Smooth muscle cell (in vitro differentiated cells): ENCODE data around the gene LGI1. TPM values are rescaled to one million over a fixed set of nuclear protein-coding genes. Genes with fewer than 3 reads are reported as not detected.

ENCODE experiments used
- DNase-seq: peaks from one replicate; lab custom pipeline; 2025; ENCODE audit not compliant: unreplicated experiment; lab: John Stamatoyannopoulos, UW
- H2AFZ ChIP-seq: fragments of 200-600 bp; sonication (generic); 2 replicates; pipeline ENCODE4 v1.6.0; 2016; ENCODE audit warnings: antibody characterized with exemption, low read depth, mild to moderate bottlenecking
- H3F3A ChIP-seq: fragments of 200-600 bp; sonication (generic); 2 replicates; pipeline ENCODE4 v1.6.0; 2017; ENCODE audit warnings: antibody characterized with exemption, low read depth
- H3K27ac ChIP-seq: fragments of 200-600 bp; sonication (generic); 2 replicates; pipeline ENCODE4 v1.5.1; 2016; ENCODE audit warnings: low read depth, mild to moderate bottlenecking
- H3K27me3 ChIP-seq: fragments of 200-600 bp; sonication (generic); 2 replicates; pipeline ENCODE4 v1.6.1; 2016; ENCODE audit warnings: low read depth, mild to moderate bottlenecking
- H3K36me3 ChIP-seq: fragments of 200-600 bp; sonication (generic); 2 replicates; pipeline ENCODE4 v1.5.1; 2016; ENCODE audit warnings: low read depth
- H3K4me1 ChIP-seq: fragments of 200-600 bp; sonication (generic); 2 replicates; pipeline ENCODE4 v1.5.1; 2016; ENCODE audit warnings: low read depth
- H3K4me2 ChIP-seq: fragments of 200-600 bp; sonication (generic); 2 replicates; pipeline ENCODE4 v1.6.0; 2016; ENCODE audit warnings: mild to moderate bottlenecking
- H3K4me3 ChIP-seq: fragments of 200-600 bp; sonication (generic); 2 replicates; pipeline ENCODE4 v1.5.1; 2016; ENCODE audit warnings: mild to moderate bottlenecking
- H3K79me2 ChIP-seq: fragments of 200-600 bp; sonication (generic); 2 replicates; pipeline ENCODE4 v1.6.0; 2016; ENCODE audit warnings: low read depth, mild to moderate bottlenecking
- H3K9ac ChIP-seq: fragments of 200-600 bp; sonication (generic); 2 replicates; pipeline ENCODE4 v1.6.0; 2016; ENCODE audit warnings: low read depth
- H3K9me3 ChIP-seq: fragments of 200-600 bp; sonication (generic); replicated peaks from 2 replicates; pipeline ENCODE4 v1.5.1; 2016; ENCODE audit warnings: low read depth
- H4K20me1 ChIP-seq: fragments of 200-600 bp; sonication (generic); 2 replicates; pipeline ENCODE4 v1.6.0; 2016; ENCODE audit warnings: low read depth
- WGBS: methylation state at CpG from one replicate; pipeline ENCODE4 v1.1.7; 2016; ENCODE audit warnings: low lambda C conversion rate; 5-methylcytosine and 5-hydroxymethylcytosine counted together
- polyA plus RNA-seq: library from polyadenylated mRNA; unstranded; fragments of >200 nt; fragmentation: Nextera tagmentation; extraction: Ambion mirVana; gene quantifications from 2 replicates; pipeline ENCODE4 v1.2.1, GENCODE V29; 2016
- total RNA-seq: library from RNA; depleted of rRNA; stranded (reverse); fragments of >200 nt; gene quantifications from 2 replicates; pipeline ENCODE4 v1.2.3, GENCODE V29; 2014
- TF ChIP-seq, protein P1 (sequence below): fragments of 200-600 bp; sonication (generic); IDR thresholded peaks from 2 replicates; pipeline ENCODE4 v1.5.1; 2017; ENCODE audit warnings: borderline replicate concordance, mild to moderate bottlenecking, antibody characterized with exemption; ENCODE audit not compliant: insufficient read depth, poor library complexity, severe bottlenecking

Gene LGI1
- total and polyA plus RNA-seq, 2 experiments from 2014 or later, result 6.7 TPM; not detected in 1

DNA sequence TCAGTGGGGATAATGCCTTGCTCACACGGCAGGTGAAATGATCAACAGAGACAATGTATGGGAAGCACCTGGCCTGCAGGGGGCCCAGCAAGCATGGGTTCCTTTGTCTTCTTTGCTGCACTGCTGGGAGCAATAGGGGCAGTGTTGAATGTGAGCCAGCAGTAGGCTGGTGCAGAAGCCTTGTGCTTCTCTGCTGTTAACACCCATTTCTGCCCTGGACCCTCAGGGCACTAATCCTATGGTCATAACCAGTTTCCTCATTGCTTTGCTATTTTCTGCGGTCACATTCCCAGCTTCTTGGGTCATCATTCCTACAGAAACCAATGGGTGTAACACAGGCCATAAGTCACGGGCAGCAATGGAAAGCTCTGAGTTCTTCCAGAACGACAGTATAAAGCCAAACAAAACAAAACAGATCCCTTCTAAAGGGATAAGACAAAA, 10.9 kb upstream of the LGI1 start:
- DNase-seq, result no peak
- peaks cover 15% of the 10 kb centered on the region for H3K4me1 ChIP-seq
- H4K20me1 ChIP-seq, result no peaks in the 10 kb centered on the region
- H3K27ac ChIP-seq, result peak overlapping the region; percentile 89
- no peaks in the 10 kb centered on the region for H3K79me2 ChIP-seq
- H3K4me2 ChIP-seq, result peak overlapping the region; percentile 70
- TF ChIP-seq, protein P1, sequence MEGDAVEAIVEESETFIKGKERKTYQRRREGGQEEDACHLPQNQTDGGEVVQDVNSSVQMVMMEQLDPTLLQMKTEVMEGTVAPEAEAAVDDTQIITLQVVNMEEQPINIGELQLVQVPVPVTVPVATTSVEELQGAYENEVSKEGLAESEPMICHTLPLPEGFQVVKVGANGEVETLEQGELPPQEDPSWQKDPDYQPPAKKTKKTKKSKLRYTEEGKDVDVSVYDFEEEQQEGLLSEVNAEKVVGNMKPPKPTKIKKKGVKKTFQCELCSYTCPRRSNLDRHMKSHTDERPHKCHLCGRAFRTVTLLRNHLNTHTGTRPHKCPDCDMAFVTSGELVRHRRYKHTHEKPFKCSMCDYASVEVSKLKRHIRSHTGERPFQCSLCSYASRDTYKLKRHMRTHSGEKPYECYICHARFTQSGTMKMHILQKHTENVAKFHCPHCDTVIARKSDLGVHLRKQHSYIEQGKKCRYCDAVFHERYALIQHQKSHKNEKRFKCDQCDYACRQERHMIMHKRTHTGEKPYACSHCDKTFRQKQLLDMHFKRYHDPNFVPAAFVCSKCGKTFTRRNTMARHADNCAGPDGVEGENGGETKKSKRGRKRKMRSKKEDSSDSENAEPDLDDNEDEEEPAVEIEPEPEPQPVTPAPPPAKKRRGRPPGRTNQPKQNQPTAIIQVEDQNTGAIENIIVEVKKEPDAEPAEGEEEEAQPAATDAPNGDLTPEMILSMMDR, result peak; percentile 30
- no peaks in the 10 kb centered on the region for H3K36me3 ChIP-seq
- H3K4me3 ChIP-seq, result no peak overlapping the region
- H2AFZ ChIP-seq, result no peak overlapping the region
- H3K9ac ChIP-seq, result peak overlapping the region; percentile 16
- 6% methylated on average over 4 of the region's 4 CpGs for WGBS
- H3F3A ChIP-seq, result peaks cover 9% of the 10 kb centered on the region
- no peaks in the 10 kb centered on the region for H3K9me3 ChIP-seq
- H3K27me3 ChIP-seq, result no peaks in the 10 kb centered on the region

DNA sequence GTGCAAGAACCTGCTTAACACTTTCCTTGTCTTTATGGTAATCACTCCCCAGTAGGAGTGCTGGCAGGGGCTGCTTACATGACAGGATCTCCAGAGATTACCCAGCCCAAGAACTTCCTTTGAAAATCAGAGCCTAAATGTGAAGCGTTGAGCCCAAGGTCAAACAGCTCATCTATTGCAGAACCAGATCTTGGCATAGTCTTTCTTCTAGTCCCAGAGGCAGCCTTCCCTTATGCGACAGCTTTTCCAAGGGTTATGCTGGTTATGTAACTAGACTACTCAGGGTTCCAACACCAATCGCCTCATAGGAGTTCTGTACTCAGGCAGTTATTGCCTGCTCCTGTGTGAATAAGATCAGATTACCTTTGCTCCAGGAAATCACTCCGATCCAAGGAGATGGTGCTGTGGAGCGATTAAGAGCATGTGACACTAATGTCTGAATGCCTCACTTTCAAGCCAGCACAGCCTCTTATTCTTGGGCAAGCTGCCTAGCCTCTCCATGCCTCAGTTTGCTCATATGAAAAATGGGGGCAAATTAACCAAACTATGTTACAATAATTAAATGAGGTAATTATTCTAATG, 8.4 kb upstream of the LGI1 start:
- DNase-seq, result no peak
- Histone ChIP-seq H3K27ac (no peak overlapping the region), H3K9ac (no peak overlapping the region), H3K9me3 (no peaks in the 10 kb centered on the region), H3F3A (peaks cover 17% of the 10 kb centered on the region), H3K4me2 (no peak overlapping the region), H3K4me1 (peaks cover 21% of the 10 kb centered on the region), H3K79me2 (no peaks in the 10 kb centered on the region), H3K27me3 (no peaks in the 10 kb centered on the region), H2AFZ (no peak overlapping the region), H4K20me1 (no peaks in the 10 kb centered on the region), H3K4me3 (no peak overlapping the region), H3K36me3 (no peaks in the 10 kb centered on the region)
- WGBS, result 25% methylated on average over 5 of the region's 5 CpGs
- TF ChIP-seq, protein P1, result no peak

- no peaks in the 10 kb centered on the region for H3K36me3 ChIP-seq
- peaks cover 27% of the 10 kb centered on the region for H3K4me1 ChIP-seq
- H3K4me3 ChIP-seq, result no peak overlapping the region
- DNase-seq, result no peak
- H4K20me1 ChIP-seq, result no peaks in the 10 kb centered on the region
- no peak overlapping the region for H2AFZ ChIP-seq
- H3K27ac ChIP-seq, result no peak overlapping the region
- no peaks in the 10 kb centered on the region for H3K27me3 ChIP-seq
- no peaks in the 10 kb centered on the region for H3K9me3 ChIP-seq
- TF ChIP-seq, protein P1, result no peak
- H3K79me2 ChIP-seq, result no peaks in the 10 kb centered on the region
- H3K4me2 ChIP-seq, result no peak overlapping the region
- 52% methylated on average over 7 of the region's 7 CpGs for WGBS
- H3F3A ChIP-seq, result peaks cover 14% of the 10 kb centered on the region
- no peak overlapping the region for H3K9ac ChIP-seq
These were observed 6.6 kb upstream of the LGI1 start for GRCh38 chr10:93751124-93751523.

GRCh38 chr10:93751832-93752231, 5.9 kb upstream of the LGI1 start:
- Histone ChIP-seq H3K4me1 (peaks cover 27% of the 10 kb centered on the region), H3K79me2 (no peaks in the 10 kb centered on the region), H3K4me2 (peak overlapping the region; percentile 42), H4K20me1 (no peaks in the 10 kb centered on the region), H3K4me3 (no peak overlapping the region), H3K36me3 (no peaks in the 10 kb centered on the region), H3K27me3 (no peaks in the 10 kb centered on the region), H3K27ac (peak overlapping the region; percentile 81), H3F3A (peaks cover 8% of the 10 kb centered on the region), H3K9ac (no peak overlapping the region), H3K9me3 (no peaks in the 10 kb centered on the region), H2AFZ (no peak overlapping the region)
- 17% methylated on average over 5 of the region's 5 CpGs for WGBS
- no peak for DNase-seq
- TF ChIP-seq, protein P1, result no peak
